CD8-positive, alpha-beta memory T cell (primary cell): ENCODE data around the gene ASAP3. TPM values are rescaled to one million over a fixed set of nuclear protein-coding genes. Genes with fewer than 3 reads are reported as not detected.
"Not testable (repeated sequence)": the region's sequence is repeated elsewhere in the genome, so short reads cannot be mapped to it uniquely, and the experiment has no call there.

Source experiments
- CTCF ChIA-PET: fragments of 350-600 bp; sonication (Branson Sonifier 250); formaldehyde crosslinking; loops from one replicate; lab custom pipeline; 2021; ENCODE audit warnings: antibody characterized with exemption; lab: Charles Lee
- POLR2A ChIA-PET: fragments of 350-600 bp; sonication (Branson Sonifier 250); formaldehyde crosslinking; loops from one replicate; lab custom pipeline; 2021; ENCODE audit warnings: antibody characterized with exemption; lab: Charles Lee
- DNase-seq, 5 donors: peaks; one replicate each; pipeline versions ENCODE4 v3.0.0 to v3.0.0-alpha.2; 2020 to 2022; ENCODE audit warnings: mixed read lengths in 1 of 5
- H3K27ac ChIP-seq: one replicate; pipeline ENCODE4 v1.7.0; 2013; ENCODE audit warnings: low read depth, mild to moderate bottlenecking, low read length, moderate library complexity
- H3K27me3 ChIP-seq: 2 replicates; pipeline ENCODE4 v1.7.0; 2013; ENCODE audit warnings: low read length, mild to moderate bottlenecking; ENCODE audit not compliant: insufficient read depth, poor library complexity, severe bottlenecking
- H3K36me3 ChIP-seq: 2 replicates; pipeline ENCODE4 v1.7.0; 2013; ENCODE audit warnings: mild to moderate bottlenecking, low read length, moderate library complexity; ENCODE audit not compliant: insufficient read depth
- H3K4me1 ChIP-seq: 2 replicates; pipeline ENCODE4 v1.7.0; 2013; ENCODE audit warnings: mild to moderate bottlenecking, low read length, moderate library complexity; ENCODE audit not compliant: insufficient read depth
- H3K4me3 ChIP-seq: 2 replicates; pipeline ENCODE4 v1.7.0; 2013; ENCODE audit warnings: mild to moderate bottlenecking, low read length
- H3K9me3 ChIP-seq: 2 replicates; pipeline ENCODE4 v1.7.0; 2013; ENCODE audit warnings: mild to moderate bottlenecking, low read length
- H3K27ac Mint-ChIP-seq, 8 donors: one replicate each; pipeline ENCODE4 v1.8.0; 2020 to 2021; ENCODE audit warnings: mixed read lengths in 8 of 8, mild to moderate bottlenecking in 6 of 8, inconsistent platforms in 3 of 8, moderate library complexity in 3 of 8
- H3K27me3 Mint-ChIP-seq, 2 donors: one replicate each; pipeline ENCODE4 v1.8.0; 2020 to 2021; ENCODE audit warnings: mixed read lengths in 2 of 2, mild to moderate bottlenecking in 1 of 2, moderate library complexity in 1 of 2
- H3K36me3 Mint-ChIP-seq, 3 donors: one replicate each; pipeline ENCODE4 v1.8.0; 2020 to 2021; ENCODE audit warnings: mixed read lengths in 3 of 3, inconsistent platforms in 1 of 3, mild to moderate bottlenecking in 1 of 3
- H3K4me1 Mint-ChIP-seq, 3 donors: one replicate each; pipeline ENCODE4 v1.8.0; 2020 to 2021; ENCODE audit warnings: mixed read lengths in 3 of 3, inconsistent platforms in 1 of 3, mild to moderate bottlenecking in 1 of 3
- H3K4me3 Mint-ChIP-seq, 7 donors: one replicate each; pipeline ENCODE4 v1.8.0; 2020 to 2021; ENCODE audit warnings: mixed read lengths in 7 of 7, mild to moderate bottlenecking in 6 of 7, moderate library complexity in 4 of 7, inconsistent platforms in 2 of 7
- H3K9me3 Mint-ChIP-seq, 5 donors: one replicate each; pipeline ENCODE4 v1.8.0; 2020 to 2022; ENCODE audit warnings: mixed read lengths in 5 of 5, mild to moderate bottlenecking in 3 of 5, moderate library complexity in 2 of 5, inconsistent platforms in 1 of 5
- polyA plus RNA-seq: library from polyadenylated mRNA; unstranded; fragments of 300-500 nt; fragmentation: Illumina TruSeq; gene quantifications from one replicate; pipeline ENCODE4 v1.2.3, GENCODE V29; 2021
- total RNA-seq, 2 experiments: library from RNA; stranded (reverse); gene quantifications; one replicate each; pipeline ENCODE4 v1.2.3, GENCODE V29; 2021

ASAP3 gene
- total and polyA plus RNA-seq, 3 experiments from 2014 or later: 0.33 to 0.78 (median 0.62) TPM

- no peaks in the 10 kb centered on the region for H3K4me1 Mint-ChIP-seq
- H3K27ac Mint-ChIP-seq: no peak overlapping the region
- Histone ChIP-seq H3K27ac (no peak overlapping the region), H3K27me3 (no peaks in the 10 kb centered on the region), H3K36me3 (no peaks in the 10 kb centered on the region), H3K4me3 (no peak overlapping the region), H3K4me1 (no peaks in the 10 kb centered on the region), H3K9me3 (no peaks in the 10 kb centered on the region)
- ChIA-PET CTCF (no interaction called here), POLR2A (no interaction called here)
- H3K4me3 Mint-ChIP-seq: no peak overlapping the region
- DNase-seq: no peak
- H3K36me3 Mint-ChIP-seq: peaks cover 0 to 7% (median 0%) of the 10 kb centered on the region in 3 donors
- H3K9me3 Mint-ChIP-seq: no peaks in the 10 kb centered on the region
- peaks cover 0 to 5% of the 10 kb centered on the region in 2 donors for H3K27me3 Mint-ChIP-seq
Measured at GRCh38 chr1:23383577-23384311, 100.2 kb downstream of the ASAP3 start.

- Mint-ChIP-seq H3K36me3 (peaks cover 0 to 7% (median 2%) of the 10 kb centered on the region in 3 donors), H3K27me3 (no peaks in the 10 kb centered on the region), H3K9me3 (no peaks in the 10 kb centered on the region), H3K27ac (peak overlapping the region in 1 of 8 donors; percentile 9), H3K4me3 (no peak overlapping the region), H3K4me1 (no peaks in the 10 kb centered on the region)
- CTCF ChIA-PET: interaction anchor here (0.9 kb wide), 1 partner anchor 37 kb away, joined by 3 read pairs; no protein-coding TSS in a partner anchor
- POLR2A ChIA-PET: no interaction called here
- Histone ChIP-seq H3K27ac (no peak overlapping the region), H3K9me3 (no peaks in the 10 kb centered on the region), H3K27me3 (no peaks in the 10 kb centered on the region), H3K4me1 (no peaks in the 10 kb centered on the region), H3K36me3 (no peaks in the 10 kb centered on the region), H3K4me3 (no peak overlapping the region)
- DNase-seq: no peak
Measured at GRCh38 chr1:23381233-23381885, 102.6 kb downstream of the ASAP3 start.

DNA sequence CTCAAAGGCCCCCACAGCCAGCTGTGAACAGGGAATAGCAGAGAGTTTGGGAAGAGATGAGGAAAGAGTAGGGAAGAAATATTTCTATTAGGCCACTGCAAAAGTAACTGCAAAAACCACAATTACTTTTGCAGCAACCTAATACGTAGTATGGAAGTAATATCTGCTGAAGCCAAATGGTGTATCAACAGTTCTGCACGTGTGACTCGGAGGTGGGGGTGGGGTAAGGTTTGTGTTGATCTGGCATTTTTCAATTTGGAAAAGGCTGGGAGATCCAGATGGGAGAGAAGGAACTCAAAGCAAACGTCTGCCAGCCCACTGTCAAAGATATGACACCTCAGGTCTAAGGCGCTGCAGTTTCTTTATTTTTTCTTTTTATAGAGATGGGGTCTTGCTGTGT is 103.3 kb downstream of the ASAP3 start:
- H3K4me1 Mint-ChIP-seq: no peaks in the 10 kb centered on the region
- Histone ChIP-seq H3K9me3 (no peaks in the 10 kb centered on the region), H3K36me3 (no peaks in the 10 kb centered on the region), H3K4me3 (no peak overlapping the region), H3K27me3 (no peaks in the 10 kb centered on the region), H3K4me1 (no peaks in the 10 kb centered on the region), H3K27ac (no peak overlapping the region)
- no peaks in the 10 kb centered on the region for H3K27me3 Mint-ChIP-seq
- peaks cover 0 to 7% (median 2%) of the 10 kb centered on the region in 3 donors for H3K36me3 Mint-ChIP-seq
- H3K27ac Mint-ChIP-seq: no peak overlapping the region
- no peaks in the 10 kb centered on the region for H3K9me3 Mint-ChIP-seq
- ChIA-PET POLR2A (no interaction called here), CTCF (no interaction called here)
- no peak overlapping the region for H3K4me3 Mint-ChIP-seq
- DNase-seq: no peak

DNA sequence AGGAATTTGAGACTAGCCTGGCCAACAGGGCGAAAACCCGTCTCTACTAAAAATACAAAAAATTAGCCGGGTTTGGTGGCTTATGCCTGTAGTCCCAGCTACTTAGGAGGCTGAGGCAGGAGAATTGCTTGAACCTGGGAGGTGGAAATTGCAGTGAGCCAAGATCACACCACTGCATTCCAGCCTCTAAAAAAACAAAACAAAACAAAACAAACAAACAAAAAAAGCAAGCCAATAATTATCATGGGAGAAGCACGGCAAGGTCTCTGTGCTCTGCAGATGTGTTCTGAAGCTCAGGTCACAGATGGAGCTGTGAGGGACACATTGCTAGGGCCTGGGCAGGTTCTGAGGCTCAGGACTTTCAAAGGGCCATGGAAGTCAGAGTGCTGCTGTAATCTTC is 103.7 kb downstream of the ASAP3 start:
- H3K4me1 ChIP-seq, H3K27me3 Mint-ChIP-seq, H3K27ac ChIP-seq, H3K4me1 Mint-ChIP-seq, H3K4me3 Mint-ChIP-seq, H3K36me3 ChIP-seq, H3K36me3 Mint-ChIP-seq, DNase-seq, CTCF ChIA-PET, H3K4me3 ChIP-seq, POLR2A ChIA-PET, H3K27me3 ChIP-seq, H3K9me3 Mint-ChIP-seq, H3K9me3 ChIP-seq, H3K27ac Mint-ChIP-seq: not testable (repeated sequence)

Other genes starting within 250 kb of the ASAP3 start
- 100 to 1,000 TPM; 199 to 201 TPM for gene HNRNPR, start 139.9 kb downstream of the ASAP3 start, total RNA-seq
- gene HNRNPR, start 139.9 kb downstream of the ASAP3 start, polyA plus RNA-seq: 184 TPM
- gene ZNF436, start 114.3 kb downstream of the ASAP3 start, total RNA-seq: 1 to 10 TPM; 5.9 to 6.4 TPM
- 4.9 TPM for gene ZNF436, start 114.3 kb downstream of the ASAP3 start, polyA plus RNA-seq
- gene TCEA3, start 59.4 kb downstream of the ASAP3 start, total RNA-seq: 1 to 10 TPM; 1.4 to 1.7 TPM
- gene TCEA3, start 59.4 kb downstream of the ASAP3 start, polyA plus RNA-seq: 11.1 TPM
- 10 to 100 TPM; 19.1 to 19.6 TPM for gene E2F2, start 47.1 kb upstream of the ASAP3 start, total RNA-seq
- 0.76 TPM for gene E2F2, start 47.1 kb upstream of the ASAP3 start, polyA plus RNA-seq
- 10 to 100 TPM; 18.4 to 19.3 TPM for gene ID3, start 75.3 kb upstream of the ASAP3 start, total RNA-seq
- 4.7 TPM for gene ID3, start 75.3 kb upstream of the ASAP3 start, polyA plus RNA-seq
- gene RPL11, start 207.6 kb upstream of the ASAP3 start, total RNA-seq: 1,000 to 10,000 TPM; 1,242 to 1,292 TPM
- 1,119 TPM for gene RPL11, start 207.6 kb upstream of the ASAP3 start, polyA plus RNA-seq